Keratinocyte (primary cell): ENCODE data around the gene PCDHA9. TPM values are rescaled to one million over a fixed set of nuclear protein-coding genes. Genes with fewer than 3 reads are reported as not detected.

Experiments
- DNase-seq: peaks from one replicate; pipeline ENCODE4 v3.0.0-alpha.2; 2011; ENCODE audit warnings: low read depth, missing footprints, low spot score
- FAIRE-seq: peaks from 2 replicates; lab custom pipeline; 2011; peaks lifted over from hg19 to GRCh38; lab: Jason Lieb, UNC
- H2AFZ ChIP-seq: 2 replicates; pipeline ENCODE4 v1.6.0; 2012; ENCODE audit warnings: low read length, control low read depth, inconsistent platforms; ENCODE audit not compliant: control insufficient read depth
- H3K27ac ChIP-seq: 2 replicates; pipeline ENCODE4 v1.5.1; 2011; ENCODE audit warnings: low read length; ENCODE audit not compliant: control insufficient read depth, insufficient read depth
- H3K27me3 ChIP-seq: 3 replicates; pipeline ENCODE4 v1.6.0; 2011; ENCODE audit warnings: low read length; ENCODE audit not compliant: control insufficient read depth, insufficient read depth; ENCODE audit errors: extremely low read depth
- H3K36me3 ChIP-seq, 2 experiments: 2 replicates in 1 of 2; 3 replicates in 1 of 2; pipeline ENCODE4 v1.5.1; 2011; ENCODE audit warnings: low read length in 2 of 2, mild to moderate bottlenecking in 1 of 2; ENCODE audit not compliant: control insufficient read depth in 2 of 2, insufficient read depth in 2 of 2; ENCODE audit errors: extremely low read depth in 1 of 2
- H3K4me1 ChIP-seq: 3 replicates; pipeline ENCODE4 v1.5.1; 2011; ENCODE audit warnings: low read length; ENCODE audit not compliant: control insufficient read depth, insufficient read depth; ENCODE audit errors: extremely low read depth
- H3K4me2 ChIP-seq: 3 replicates; pipeline ENCODE4 v1.6.0; 2011; ENCODE audit warnings: low read depth, low read length; ENCODE audit not compliant: control insufficient read depth, insufficient read depth; ENCODE audit errors: extremely low read depth
- H3K4me3 ChIP-seq, 3 experiments: fragments of 200-600 bp in 1 of 3; sonication (generic) in 1 of 3; 2 replicates in 2 of 3; 3 replicates in 1 of 3; pipeline ENCODE4 v1.5.1; 2011 to 2016; ENCODE audit warnings: low read length in 3 of 3, mild to moderate bottlenecking in 3 of 3, control low read depth in 2 of 3, inconsistent platforms in 1 of 3, low read depth in 1 of 3, mixed read lengths in 1 of 3, mixed run types in 1 of 3, moderate library complexity in 1 of 3; ENCODE audit not compliant: control insufficient read depth in 2 of 3, insufficient read depth in 2 of 3; ENCODE audit errors: extremely low read depth in 1 of 3
- H3K79me2 ChIP-seq: 2 replicates; pipeline ENCODE4 v1.6.0; 2012; ENCODE audit warnings: low read length; ENCODE audit not compliant: control insufficient read depth, insufficient read depth
- H3K9ac ChIP-seq: 3 replicates; pipeline ENCODE4 v1.6.0; 2011; ENCODE audit warnings: low read length; ENCODE audit not compliant: control insufficient read depth, insufficient read depth; ENCODE audit errors: extremely low read depth
- H3K9me1 ChIP-seq: 3 replicates; pipeline ENCODE4 v1.6.0; 2011; ENCODE audit warnings: low read length; ENCODE audit not compliant: control insufficient read depth, insufficient read depth; ENCODE audit errors: extremely low read depth
- H3K9me3 ChIP-seq: 2 replicates; pipeline ENCODE4 v1.5.1; 2012; ENCODE audit warnings: low read depth, low read length; ENCODE audit not compliant: control insufficient read depth
- H4K20me1 ChIP-seq: 3 replicates; pipeline ENCODE4 v1.6.0; 2011; ENCODE audit warnings: low read length; ENCODE audit not compliant: control insufficient read depth, insufficient read depth; ENCODE audit errors: extremely low read depth
- CTCF ChIP-seq, 3 experiments: IDR thresholded peaks in 1 of 3; conservative IDR thresholded peaks in 1 of 3; optimal IDR thresholded peaks in 1 of 3; 2 replicates in 2 of 3; 3 replicates in 1 of 3; pipeline versions ENCODE3 to v1.5.1; 2011; ENCODE audit warnings: low read length in 3 of 3, mild to moderate bottlenecking in 3 of 3, moderate library complexity in 2 of 3, control low read depth in 1 of 3, inconsistent platforms in 1 of 3; ENCODE audit not compliant: insufficient read depth in 2 of 3; ENCODE audit errors: extremely low read depth in 1 of 3
- EZH2 ChIP-seq: IDR thresholded peaks from one replicate; pipeline ENCODE4 v1.6.1; 2012; ENCODE audit warnings: inconsistent platforms, mild to moderate bottlenecking, low read length, moderate library complexity
- dilution Hi-C: fragments of 300-500 bp; cut with MboI; formaldehyde crosslinking; loops from one replicate; pipeline ENCODE4 v1.7.0; 2020; ENCODE audit warnings: low sequenced_read_pairs; ENCODE audit not compliant: extremely low pct_ligation_motif_present
- polyA plus RNA-seq, 5 experiments: library from polyadenylated mRNA; depleted of rRNA in 3 of 5; stranded (reverse) in 3 of 5; stranded (forward) in 1 of 5; unstranded in 1 of 5; fragments of >200 nt; gene quantifications; 1 replicate in 1 of 5; 2 replicates in 3 of 5; 3 replicates in 1 of 5; pipeline versions ENCODE4 v1.2.1 to v1.2.3, GENCODE V29; 2011 to 2012; ENCODE audit warnings: missing spikeins in 2 of 5, low read depth in 1 of 5, low replicate concordance in 1 of 5

PCDHA9 gene
- polyA plus RNA-seq, 1 donor (not counting 4 experiments of a cell fraction or from before 2014, with no cell fraction given), result 0.01 TPM

GRCh38 chr5:140808889-140809291 lies 39.3 kb upstream of the PCDHA9 start:
- no peaks in the 10 kb centered on the region for H3K4me1 ChIP-seq
- no peaks in the 10 kb centered on the region for H3K79me2 ChIP-seq
- H3K27ac ChIP-seq, result no peak overlapping the region
- H3K9me3 ChIP-seq, result peaks cover 2% of the 10 kb centered on the region
- FAIRE-seq, result no peak
- no peaks in the 10 kb centered on the region for H4K20me1 ChIP-seq
- no peak overlapping the region for H3K4me3 ChIP-seq
- H3K4me2 ChIP-seq, result no peak overlapping the region
- no peaks in the 10 kb centered on the region for H3K9me1 ChIP-seq
- no peaks in the 10 kb centered on the region for H3K36me3 ChIP-seq
- H3K27me3 ChIP-seq, result no peaks in the 10 kb centered on the region
- H2AFZ ChIP-seq, result no peak overlapping the region
- no peak overlapping the region for H3K9ac ChIP-seq
- dilution Hi-C loops, result no loop called here
- TF ChIP-seq CTCF (optimal IDR thresholded peaks at IDR 0.05 in 1 of 3, IDR thresholded peaks at IDR 0.05 in 1 of 3, conservative IDR thresholded peaks at IDR 0.05 in 1 of 3; ENCODE audit: extremely low read depth in 1 of 3, insufficient read depth in 2 of 3, low read length in 3 of 3) (no peak), EZH2 (no peak)
- DNase-seq, result no peak

DNA sequence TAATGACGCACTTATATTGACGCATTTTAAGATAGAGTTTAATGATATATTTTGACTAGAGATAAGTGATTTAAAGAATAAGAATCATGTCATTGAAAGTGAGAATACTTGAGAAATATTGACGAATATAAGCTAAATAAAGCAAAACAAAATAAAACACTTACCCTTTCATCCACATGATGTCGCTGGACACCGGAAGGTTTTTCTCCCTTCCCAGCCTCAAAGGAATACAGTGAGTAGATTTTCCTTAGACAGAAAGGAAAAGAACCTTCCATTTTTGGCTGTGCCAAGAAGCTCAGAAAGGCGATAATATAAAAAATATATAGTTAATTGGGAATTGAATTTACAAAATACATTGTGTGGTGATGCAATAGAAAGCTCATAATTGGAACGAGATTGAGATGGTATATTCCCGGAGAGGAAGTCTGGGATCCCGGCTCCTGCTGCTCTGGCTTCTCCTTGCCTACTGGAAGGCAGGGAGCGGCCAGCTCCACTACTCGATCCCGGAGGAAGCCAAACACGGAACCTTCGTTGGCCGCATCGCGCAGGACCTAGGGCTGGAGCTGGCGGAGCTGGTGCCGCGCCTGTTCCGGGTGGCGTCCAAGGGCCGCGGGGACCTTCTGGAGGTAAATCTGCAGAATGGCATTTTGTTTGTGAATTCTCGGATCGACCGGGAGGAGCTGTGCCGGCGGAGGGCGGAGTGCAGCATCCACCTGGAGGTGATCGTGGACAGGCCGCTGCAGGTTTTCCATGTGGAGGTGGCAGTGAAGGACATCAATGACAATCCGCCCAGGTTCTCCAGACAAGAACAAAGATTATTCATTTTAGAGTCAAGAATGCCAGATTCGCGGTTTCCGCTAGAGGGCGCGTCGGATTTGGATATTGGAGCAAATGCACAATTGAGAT lies 26.6 kb upstream of the PCDHA9 start, which contains the start of gene PCDHA5:
Gene PCDHA5 (plus strand): TSS at position 239 of the 906 bp plus-strand sequence.
- Histone ChIP-seq H3K27ac (no peak within 1 kb of the TSS), H4K20me1 (no peaks in the 10 kb centered on the region), H3K79me2 (no peaks in the 10 kb centered on the region), H3K9me3 (peaks cover 9% of the 10 kb centered on the region), H3K9me1 (no peaks in the 10 kb centered on the region), H3K4me1 (no peaks in the 10 kb centered on the region), H3K9ac (no peak within 1 kb of the TSS), H3K4me3 (no peak within 1 kb of the TSS), H3K36me3 (no peaks in the 10 kb centered on the region), H3K27me3 (no peaks in the 10 kb centered on the region), H3K4me2 (no peak within 1 kb of the TSS), H2AFZ (no peak within 1 kb of the TSS)
- FAIRE-seq (no peak), DNase-seq (no peak)
- dilution Hi-C loops, result no loop called here
- TF ChIP-seq EZH2 (no peak), CTCF (optimal IDR thresholded peaks at IDR 0.05 in 1 of 3, IDR thresholded peaks at IDR 0.05 in 1 of 3, conservative IDR thresholded peaks at IDR 0.05 in 1 of 3; ENCODE audit: extremely low read depth in 1 of 3, insufficient read depth in 2 of 3, low read length in 3 of 3) (peak; percentile 23 to 37 (median 34))
